Gastroesophageal sphincter (tissue), 4 donors: ENCODE data around the gene CPVL. TPM values are rescaled to one million over a fixed set of nuclear protein-coding genes. Genes with fewer than 3 reads are reported as not detected.

Experiments used
- ATAC-seq: fragments of 150-250 bp; one replicate; pipeline ENCODE4 v1.9.1; 2016; ENCODE audit warnings: mild to moderate bottlenecking, moderate library complexity
- H3K27ac ChIP-seq, 4 donors: fragments of 200-600 bp; sonication (generic) in 3 of 4; 1 replicate in 3 of 4; 2 replicates in 1 of 4; pipeline ENCODE4 v1.5.1; 2016 to 2019
- H3K27me3 ChIP-seq: fragments of 200-600 bp; sonication (generic); one replicate; pipeline ENCODE4 v1.5.1; 2019
- H3K36me3 ChIP-seq, 2 donors: fragments of 200-600 bp; sonication (generic); one replicate each; pipeline ENCODE4 v1.5.1; 2019; ENCODE audit warnings: control low read depth in 1 of 2
- H3K4me1 ChIP-seq, 3 donors: fragments of 200-600 bp; sonication (generic); 1 replicate in 2 of 3; 2 replicates in 1 of 3; pipeline ENCODE4 v1.5.1; 2016 to 2019; ENCODE audit warnings: control low read depth in 2 of 3
- H3K4me3 ChIP-seq, 2 donors: fragments of 200-600 bp; sonication (generic); one replicate each; pipeline ENCODE4 v1.5.1; 2019; ENCODE audit warnings: mild to moderate bottlenecking in 1 of 2, moderate library complexity in 1 of 2
- H3K9me3 ChIP-seq, 3 donors: fragments of 200-600 bp; sonication (generic); one replicate each; pipeline ENCODE4 v1.5.1; 2017 to 2019; ENCODE audit warnings: control low read depth in 2 of 3
- CTCF ChIP-seq, 4 experiments: fragments of 200-600 bp in 2 of 4; fragments of 450-650 bp in 2 of 4; sonication (generic) in 1 of 4; IDR thresholded peaks; one replicate each; pipeline ENCODE4 v1.5.1; 2017 to 2019; ENCODE audit warnings: antibody characterized with exemption in 4 of 4, mild to moderate bottlenecking in 2 of 4, moderate library complexity in 2 of 4
- EP300 ChIP-seq: sonication (generic); formaldehyde crosslinking; IDR thresholded peaks from one replicate; pipeline ENCODE4 v1.6.1; 2017; ENCODE audit warnings: antibody characterized with exemption, mild to moderate bottlenecking
- POLR2A ChIP-seq, 2 donors: fragments of 450-650 bp; IDR thresholded peaks; one replicate each; pipeline ENCODE4 v1.6.1; 2017; ENCODE audit warnings: antibody characterized with exemption in 2 of 2, mild to moderate bottlenecking in 2 of 2, moderate library complexity in 1 of 2
- POLR2AphosphoS5 ChIP-seq: sonication (generic); formaldehyde crosslinking; IDR thresholded peaks from one replicate; pipeline ENCODE4 v1.6.1; 2017; ENCODE audit warnings: antibody characterized with exemption
- WGBS, 2 donors: methylation state at CpG; one replicate each; pipeline ENCODE4 v1.1.5; 2018; ENCODE audit warnings: low coverage in 1 of 2; 5-methylcytosine and 5-hydroxymethylcytosine counted together
- total RNA-seq, 4 donors: library from RNA; depleted of rRNA; stranded (reverse); fragments of >200 nt; gene quantifications; one replicate each; pipeline ENCODE4 v1.1.0, GENCODE V29; 2016

CPVL gene
- total RNA-seq, 4 donors from 2014 or later = 4.8 to 24.6 (median 15.1) TPM

DNA sequence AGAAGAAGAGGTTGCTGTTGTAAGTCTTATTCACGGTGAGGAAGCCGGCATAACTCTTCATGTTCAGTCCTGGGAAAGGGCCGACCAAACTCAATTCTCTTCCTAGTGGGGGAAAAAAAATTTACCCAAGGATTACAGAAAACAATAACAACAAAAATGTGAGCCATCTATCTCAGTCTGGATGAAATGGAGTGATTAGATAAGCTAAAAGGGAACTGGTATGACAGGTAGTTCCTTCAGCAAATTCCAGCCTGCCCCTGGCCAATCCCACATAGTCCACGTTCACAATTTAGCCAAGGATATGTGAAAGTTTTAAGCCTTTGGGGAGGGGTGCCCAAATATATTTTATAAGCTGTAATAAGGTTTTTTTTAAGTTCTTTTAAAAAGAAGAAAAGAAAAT, 33.6 kb downstream of the CPVL start:
- WGBS, 2 donors = 84 to 96% methylated on average over 3 to 4 of the region's 4 CpGs
- ATAC-seq = no peak
- H3K4me1 ChIP-seq = peaks cover 0 to 16% (median 0%) of the 10 kb centered on the region in 3 donors
- no peak overlapping the region for H3K27ac ChIP-seq
- no peaks in the 10 kb centered on the region for H3K9me3 ChIP-seq
- TF ChIP-seq CTCF (IDR thresholded peaks at IDR 0.05) = no peak
- TF ChIP-seq POLR2AphosphoS5 = no peak
- TF ChIP-seq EP300 = no peak
- no peak for TF ChIP-seq POLR2A (IDR thresholded peaks at IDR 0.05)
- H3K27me3 ChIP-seq = peaks cover 10% of the 10 kb centered on the region
- H3K36me3 ChIP-seq = no peaks in the 10 kb centered on the region
- H3K4me3 ChIP-seq = no peak overlapping the region

DNA sequence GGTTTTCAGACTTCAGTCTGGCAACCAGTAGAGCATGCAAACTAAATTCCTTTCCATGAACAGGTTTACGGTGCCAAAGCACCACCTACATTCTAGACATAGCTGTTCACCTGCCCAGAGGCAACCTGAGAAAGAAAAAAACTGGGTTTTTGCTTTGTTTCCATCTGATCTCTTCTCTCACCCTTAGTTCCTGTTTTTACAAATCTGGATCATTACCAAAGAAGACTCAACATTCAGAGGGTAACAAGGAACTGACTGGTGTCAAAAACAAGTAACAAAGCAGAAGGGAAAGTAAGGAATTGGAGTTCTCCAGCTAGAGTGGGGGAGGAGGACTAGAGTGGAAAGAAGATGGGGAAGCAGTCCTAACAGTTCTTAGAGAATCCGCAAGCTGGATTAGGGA, 36.4 kb downstream of the CPVL start:
- 83 to 100% methylated on average over 1 to 2 of the region's 2 CpGs for WGBS, 2 donors
- TF ChIP-seq POLR2AphosphoS5 (no peak), CTCF (IDR thresholded peaks at IDR 0.05) (no peak), POLR2A (IDR thresholded peaks at IDR 0.05) (no peak), EP300 (no peak)
- ATAC-seq = no peak

DNA sequence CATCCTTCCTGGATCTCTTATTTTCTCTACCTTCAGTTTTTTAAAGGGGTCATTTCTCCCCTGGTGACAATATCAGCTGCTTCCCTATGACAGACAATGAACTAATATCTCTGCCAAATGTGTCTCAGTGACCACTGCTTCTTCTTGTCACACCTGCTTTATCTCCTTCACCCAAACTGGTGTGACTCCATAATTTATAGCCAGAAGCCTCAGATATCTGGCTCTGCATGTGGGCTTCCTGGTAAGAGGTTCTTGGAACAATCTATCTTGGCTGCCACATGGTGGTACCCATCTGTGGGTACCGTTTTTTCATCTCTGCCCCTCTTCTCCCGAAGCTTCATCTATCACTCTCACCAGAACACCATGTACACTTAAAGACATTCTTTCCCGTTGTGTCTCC, 37.0 kb downstream of the CPVL start:
- Histone ChIP-seq H3K36me3 (no peaks in the 10 kb centered on the region), H3K4me3 (no peak overlapping the region), H3K27ac (no peak overlapping the region), H3K9me3 (no peaks in the 10 kb centered on the region), H3K4me1 (no peaks in the 10 kb centered on the region), H3K27me3 (peaks cover 10% of the 10 kb centered on the region)
- TF ChIP-seq POLR2A (IDR thresholded peaks at IDR 0.05) = no peak
- no peak for TF ChIP-seq POLR2AphosphoS5
- no peak for TF ChIP-seq CTCF (IDR thresholded peaks at IDR 0.05)
- no peak for TF ChIP-seq EP300
- ATAC-seq = no peak
- 47 to 81% methylated on average over 2 to 3 of the region's 3 CpGs for WGBS, 2 donors

More for the DNA sequence above, 36.4 kb downstream of the CPVL start:
- Histone ChIP-seq H3K4me1 (peaks cover 0 to 4% (median 0%) of the 10 kb centered on the region in 3 donors), H3K36me3 (no peaks in the 10 kb centered on the region), H3K4me3 (no peak overlapping the region), H3K9me3 (no peaks in the 10 kb centered on the region), H3K27me3 (peaks cover 10% of the 10 kb centered on the region), H3K27ac (no peak overlapping the region)

DNA sequence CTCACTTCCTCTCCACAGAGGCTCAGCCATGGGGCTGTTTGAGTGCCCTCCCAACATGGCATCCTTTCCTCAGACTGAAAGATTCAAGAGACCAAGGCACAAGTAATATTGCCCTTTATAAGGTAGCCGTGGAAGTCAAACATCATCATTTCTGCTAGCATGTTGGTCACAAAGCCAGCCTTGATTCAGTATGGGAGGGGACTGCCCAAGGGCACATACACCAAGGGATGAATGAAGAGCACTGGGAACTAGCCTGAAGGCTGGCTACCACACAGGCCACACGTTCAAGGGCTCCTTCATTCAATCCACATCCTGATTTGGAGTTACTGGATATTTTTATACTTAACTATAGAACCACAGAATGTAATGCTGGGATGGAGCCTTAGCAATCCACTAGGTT, 39.3 kb downstream of the CPVL start:
- Histone ChIP-seq H3K36me3 (no peaks in the 10 kb centered on the region), H3K27ac (no peak overlapping the region), H3K9me3 (no peaks in the 10 kb centered on the region), H3K4me3 (no peak overlapping the region), H3K27me3 (peaks cover 8% of the 10 kb centered on the region), H3K4me1 (peaks cover 0 to 9% (median 0%) of the 10 kb centered on the region in 3 donors)
- 74 to 100% methylated on average over 1 to 2 of the region's 2 CpGs for WGBS, 2 donors
- ATAC-seq = no peak
- no peak for TF ChIP-seq CTCF (IDR thresholded peaks at IDR 0.05)
- TF ChIP-seq POLR2A (IDR thresholded peaks at IDR 0.05) = no peak
- no peak for TF ChIP-seq POLR2AphosphoS5
- no peak for TF ChIP-seq EP300

DNA sequence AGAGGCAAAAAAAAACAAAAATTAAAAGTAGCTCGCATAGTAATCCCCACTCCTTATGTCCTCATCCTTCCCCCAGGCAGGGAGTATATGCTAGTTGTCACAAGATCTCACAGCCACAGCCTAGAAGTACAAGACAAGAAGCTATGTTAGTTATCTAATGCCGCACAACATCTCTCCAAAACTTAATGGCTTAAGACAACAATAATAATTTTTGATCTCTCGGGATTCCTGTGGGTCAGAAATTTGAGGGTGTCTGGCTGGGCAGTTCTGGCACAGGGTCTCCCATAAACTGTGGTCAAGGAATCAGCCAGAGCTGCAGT, 39.7 kb downstream of the CPVL start:
- TF ChIP-seq POLR2AphosphoS5 (no peak), EP300 (no peak), POLR2A (IDR thresholded peaks at IDR 0.05) (no peak)
- peaks cover 0 to 9% (median 0%) of the 10 kb centered on the region in 3 donors for H3K4me1 ChIP-seq
- no peak for ATAC-seq
- no peaks in the 10 kb centered on the region for H3K9me3 ChIP-seq
- H3K4me3 ChIP-seq = no peak overlapping the region
- H3K36me3 ChIP-seq = no peaks in the 10 kb centered on the region
- whole genome bisulfite sequencing, 2 donors = 0 to 58% methylated on average over 1 to 3 of the region's 3 CpGs
- H3K27me3 ChIP-seq = peaks cover 4% of the 10 kb centered on the region
- no peak overlapping the region for H3K27ac ChIP-seq
